ENCODE measurements around the gene CPVL. TPM values are rescaled to one million over a fixed set of nuclear protein-coding genes. Genes with fewer than 3 reads are reported as not detected.

Gene CPVL
- total RNA-seq, 1 experiment from 2014 or later, result 62.7 TPM

GRCh38 chr7:29193316-29194205, 47.2 kb upstream of the CPVL start:
- Mint-ChIP-seq H3K27me3 (ENCODE audit: unreplicated experiment) (peaks cover 14% of the 10 kb centered on the region), H3K4me1 (ENCODE audit: low read depth, unreplicated experiment) (peaks cover 29% of the 10 kb centered on the region), H3K4me3 (ENCODE audit: low read depth, unreplicated experiment) (peak overlapping the region; percentile 66), H3K9me3 (ENCODE audit: low read depth, unreplicated experiment) (no peaks in the 10 kb centered on the region), H3K36me3 (ENCODE audit: insufficient read depth, unreplicated experiment) (peaks cover 22% of the 10 kb centered on the region), H3K27ac (ENCODE audit: unreplicated experiment) (no peak overlapping the region)
- intact Hi-C loops (cut with micrococcal nuclease; ENCODE audit: unreplicated experiment), result no loop called here
- no peak for DNase-seq
- TF ChIP-seq CTCF (IDR thresholded peaks at IDR 0.05; ENCODE audit: unreplicated experiment), result no peak
- BruUV-seq (replicated peaks), result no TSS peak
- CTCF ChIA-PET, result interaction anchor here (0.6 to 1.1 kb wide), 6 partner anchors 119 to 238 kb away, joined by 3 to 7 read pairs (median 5); no protein-coding TSS in a partner anchor

DNA sequence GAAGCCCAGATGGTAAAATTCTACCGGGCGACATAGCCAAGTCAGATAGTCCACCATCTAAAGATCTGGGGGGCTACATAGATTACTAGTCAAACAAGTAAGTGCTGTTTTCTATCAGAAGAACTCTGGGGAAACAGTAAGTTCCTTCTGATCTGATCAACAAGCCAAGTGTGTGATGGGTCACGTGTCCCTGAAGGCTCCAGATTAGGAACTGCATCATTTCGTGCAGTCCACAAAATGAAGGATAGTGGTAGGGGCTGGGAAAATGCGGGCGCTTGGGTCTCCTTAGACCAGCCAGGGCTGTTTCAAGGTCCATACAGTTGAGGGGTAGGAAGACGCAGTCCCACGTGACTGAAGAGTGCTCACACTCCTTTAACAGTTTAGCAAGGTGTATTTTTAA, 46.5 kb upstream of the CPVL start:
- no TSS peak for BruUV-seq (replicated peaks)
- TF ChIP-seq CTCF (IDR thresholded peaks at IDR 0.05; ENCODE audit: unreplicated experiment), result no peak
- peaks cover 14% of the 10 kb centered on the region for H3K27me3 Mint-ChIP-seq (ENCODE audit: unreplicated experiment)
- H3K36me3 Mint-ChIP-seq (ENCODE audit: insufficient read depth, unreplicated experiment), result peaks cover 22% of the 10 kb centered on the region
- intact Hi-C loops (cut with micrococcal nuclease; ENCODE audit: unreplicated experiment), result no loop called here
- no peaks in the 10 kb centered on the region for H3K9me3 Mint-ChIP-seq (ENCODE audit: low read depth, unreplicated experiment)
- H3K4me1 Mint-ChIP-seq (ENCODE audit: low read depth, unreplicated experiment), result peaks cover 29% of the 10 kb centered on the region
- H3K27ac Mint-ChIP-seq (ENCODE audit: unreplicated experiment), result no peak overlapping the region
- no peak for DNase-seq
- CTCF ChIA-PET, result interaction anchor here (1.1 kb wide), 1 partner anchor 216 kb away, joined by 3 read pairs; no protein-coding TSS in a partner anchor
- H3K4me3 Mint-ChIP-seq (ENCODE audit: low read depth, unreplicated experiment), result no peak overlapping the region

DNA sequence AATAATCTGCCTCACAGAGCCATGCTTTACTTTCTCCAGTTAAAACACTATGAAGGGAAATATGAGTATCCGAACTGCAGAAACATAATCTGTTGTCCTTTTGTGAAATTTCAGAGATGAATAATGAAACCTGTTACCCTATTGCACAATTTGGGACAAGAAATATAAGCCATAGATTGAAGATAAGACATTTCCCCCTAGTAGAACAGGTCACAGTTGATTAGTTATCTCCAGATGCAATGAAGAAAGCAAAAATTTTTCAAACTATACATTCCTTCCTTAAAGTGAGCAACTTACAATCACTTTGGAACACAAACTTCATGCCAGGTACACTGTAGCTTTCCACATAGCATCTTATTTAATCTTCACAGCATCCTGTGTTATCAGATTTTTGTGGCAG, 46.0 kb upstream of the CPVL start:
- intact Hi-C loops (cut with micrococcal nuclease; ENCODE audit: unreplicated experiment), result no loop called here
- no peak for DNase-seq
- CTCF ChIA-PET, result interaction anchor here (1.1 kb wide), 1 partner anchor 217 kb away, joined by 3 read pairs; no protein-coding TSS in a partner anchor
- TF ChIP-seq CTCF (IDR thresholded peaks at IDR 0.05; ENCODE audit: unreplicated experiment), result no peak
- peaks cover 22% of the 10 kb centered on the region for H3K36me3 Mint-ChIP-seq (ENCODE audit: insufficient read depth, unreplicated experiment)
- H3K4me1 Mint-ChIP-seq (ENCODE audit: low read depth, unreplicated experiment), result peaks cover 29% of the 10 kb centered on the region
- H3K9me3 Mint-ChIP-seq (ENCODE audit: low read depth, unreplicated experiment), result no peaks in the 10 kb centered on the region
- no TSS peak for BruUV-seq (replicated peaks)
- no peak overlapping the region for H3K4me3 Mint-ChIP-seq (ENCODE audit: low read depth, unreplicated experiment)
- H3K27me3 Mint-ChIP-seq (ENCODE audit: unreplicated experiment), result peaks cover 14% of the 10 kb centered on the region
- no peak overlapping the region for H3K27ac Mint-ChIP-seq (ENCODE audit: unreplicated experiment)

DNA sequence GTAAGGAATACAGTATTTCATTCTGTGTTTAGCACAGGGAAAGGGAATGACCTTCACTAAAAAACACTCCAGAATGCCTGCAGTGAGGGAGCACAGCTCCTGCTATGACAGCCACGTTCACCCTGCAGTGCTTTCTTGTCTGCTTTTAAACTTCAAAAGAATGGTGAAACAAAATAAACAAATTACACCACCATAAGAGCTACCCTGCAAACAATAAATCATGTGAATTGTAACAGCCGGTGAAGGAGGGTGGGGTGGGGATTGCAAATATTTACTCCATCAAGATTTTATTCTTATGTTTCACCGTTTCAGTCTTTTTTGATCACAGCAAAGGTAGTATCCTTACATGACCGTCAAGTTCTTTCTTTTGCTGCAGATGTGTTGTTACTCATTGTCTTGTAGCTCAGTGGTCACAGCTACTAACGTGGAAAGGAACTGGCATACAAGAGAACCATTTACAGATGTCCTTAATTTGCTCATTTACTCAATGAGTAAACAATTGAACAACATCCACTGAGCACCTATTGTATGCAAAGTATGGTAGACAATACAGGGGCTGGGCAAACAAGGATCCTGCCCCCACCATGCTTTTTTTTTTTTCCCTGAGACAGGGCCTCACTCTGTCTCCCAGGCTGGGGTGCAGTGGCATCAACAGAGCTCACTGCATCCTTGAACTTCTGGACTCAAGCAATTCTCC, 44.2 kb upstream of the CPVL start:
- Mint-ChIP-seq H3K27ac (ENCODE audit: unreplicated experiment) (no peak overlapping the region), H3K9me3 (ENCODE audit: low read depth, unreplicated experiment) (no peaks in the 10 kb centered on the region), H3K4me1 (ENCODE audit: low read depth, unreplicated experiment) (peaks cover 24% of the 10 kb centered on the region), H3K27me3 (ENCODE audit: unreplicated experiment) (peaks cover 14% of the 10 kb centered on the region), H3K4me3 (ENCODE audit: low read depth, unreplicated experiment) (no peak overlapping the region), H3K36me3 (ENCODE audit: insufficient read depth, unreplicated experiment) (peaks cover 20% of the 10 kb centered on the region)
- DNase-seq, result no peak
- intact Hi-C loops (cut with micrococcal nuclease; ENCODE audit: unreplicated experiment), result no loop called here
- BruUV-seq (replicated peaks), result no TSS peak
- TF ChIP-seq CTCF (IDR thresholded peaks at IDR 0.05; ENCODE audit: unreplicated experiment), result no peak
- CTCF ChIA-PET, result interaction anchor here (0.7 to 3.3 kb wide), 15 partner anchors 9 to 268 kb away, joined by 3 to 50 read pairs (median 5); no protein-coding TSS in a partner anchor

All from Calu3 (cell line).